Amygdala (tissue), 56 donors: ENCODE data around the gene CTXN1.
"Not testable (repeated sequence)": the region's sequence is repeated elsewhere in the genome, so short reads cannot be mapped to it uniquely, and the experiment has no call there.

ENCODE experiments used
- DNase-seq, 56 donors: peaks; one replicate each; lab custom pipeline; 2025; lab: John Stamatoyannopoulos, UW

CTXN1 gene

GRCh38 chr19:7927605-7928333 lies 1.8 kb upstream of the CTXN1 start:
- peak in 1 of 56 donors; percentile 12 for DNase-seq

- DNase-seq = no peak
Measured at GRCh38 chr19:7926727-7927604, 1.0 kb upstream of the CTXN1 start.

GRCh38 chr19:7925171-7925851 lies 624 bp downstream of the CTXN1 start:
- DNase-seq = peak in 25 of 56 donors; percentile 7 to 68 (median 30)

DNA sequence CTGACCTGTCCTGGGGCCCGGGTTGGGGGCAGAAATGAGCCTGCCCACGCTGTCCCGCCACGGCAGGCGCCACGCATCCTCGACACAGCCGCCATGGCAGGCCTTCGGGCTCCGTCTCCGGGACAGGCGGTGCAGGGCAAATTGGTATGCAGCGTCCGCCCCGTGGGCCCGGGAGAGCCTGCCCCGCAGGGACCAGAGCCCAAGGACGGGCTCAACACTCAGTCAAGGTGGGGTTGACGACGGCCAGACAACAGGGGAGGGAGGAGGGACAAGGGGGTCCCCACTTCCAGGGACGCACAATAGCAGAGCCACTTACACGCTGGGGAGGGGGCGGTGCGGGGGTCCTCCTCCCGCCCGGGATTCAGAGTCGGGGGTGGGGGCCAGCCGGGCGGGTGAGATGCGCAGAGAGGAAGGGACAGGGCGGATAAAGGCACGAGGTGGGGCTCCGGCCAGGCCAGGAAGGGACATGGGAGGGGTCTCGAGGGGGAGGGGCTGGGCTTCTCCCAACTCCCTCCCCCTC lies 1.2 kb downstream of the CTXN1 start:
- DNase-seq = no peak

DNA sequence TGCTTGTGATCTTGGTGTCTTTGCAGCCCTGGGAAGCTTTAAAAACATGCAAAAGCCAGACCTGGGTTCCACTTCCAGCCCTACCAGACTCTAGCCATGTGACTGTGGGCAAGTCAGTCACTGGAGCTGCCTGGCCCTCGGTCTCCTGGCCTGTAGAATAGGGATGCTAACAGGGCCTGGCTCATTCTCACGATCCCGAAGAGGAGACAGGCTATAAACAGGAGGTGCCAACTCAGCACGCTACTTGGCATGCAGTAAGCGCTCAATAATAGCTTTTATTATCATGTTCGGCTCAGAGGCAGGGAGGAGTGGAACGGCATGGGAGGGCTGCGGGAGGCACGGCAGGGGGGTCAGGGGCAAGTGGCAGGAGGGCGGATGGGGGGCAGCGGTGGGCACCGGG lies 1.7 kb downstream of the CTXN1 start:
- DNase-seq = peak in 3 of 56 donors; percentile 34 to 53 (median 53)

- peak in 20 of 56 donors; percentile 5 to 67 (median 42) for DNase-seq
Measured at GRCh38 chr19:7923295-7924191, 2.4 kb downstream of the CTXN1 start.

DNA sequence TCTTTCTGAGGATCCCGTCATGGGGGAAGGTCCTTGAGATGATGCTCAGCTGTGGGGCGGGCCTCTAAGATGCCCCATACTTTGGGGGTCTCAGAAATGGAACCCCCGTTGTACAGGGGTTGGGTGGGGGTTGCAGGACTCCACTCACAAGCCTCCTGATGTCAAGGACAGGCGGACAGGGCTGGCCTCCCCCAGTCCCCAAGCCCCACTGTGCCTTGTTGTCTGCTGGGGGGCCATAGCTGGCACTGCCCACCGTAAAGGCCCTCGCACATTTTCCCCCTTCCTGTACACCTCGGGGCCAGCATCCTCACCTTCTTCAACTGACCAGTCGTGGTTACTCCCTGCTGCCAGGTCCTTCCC lies 3.1 kb downstream of the CTXN1 start:
- no peak for DNase-seq

DNA sequence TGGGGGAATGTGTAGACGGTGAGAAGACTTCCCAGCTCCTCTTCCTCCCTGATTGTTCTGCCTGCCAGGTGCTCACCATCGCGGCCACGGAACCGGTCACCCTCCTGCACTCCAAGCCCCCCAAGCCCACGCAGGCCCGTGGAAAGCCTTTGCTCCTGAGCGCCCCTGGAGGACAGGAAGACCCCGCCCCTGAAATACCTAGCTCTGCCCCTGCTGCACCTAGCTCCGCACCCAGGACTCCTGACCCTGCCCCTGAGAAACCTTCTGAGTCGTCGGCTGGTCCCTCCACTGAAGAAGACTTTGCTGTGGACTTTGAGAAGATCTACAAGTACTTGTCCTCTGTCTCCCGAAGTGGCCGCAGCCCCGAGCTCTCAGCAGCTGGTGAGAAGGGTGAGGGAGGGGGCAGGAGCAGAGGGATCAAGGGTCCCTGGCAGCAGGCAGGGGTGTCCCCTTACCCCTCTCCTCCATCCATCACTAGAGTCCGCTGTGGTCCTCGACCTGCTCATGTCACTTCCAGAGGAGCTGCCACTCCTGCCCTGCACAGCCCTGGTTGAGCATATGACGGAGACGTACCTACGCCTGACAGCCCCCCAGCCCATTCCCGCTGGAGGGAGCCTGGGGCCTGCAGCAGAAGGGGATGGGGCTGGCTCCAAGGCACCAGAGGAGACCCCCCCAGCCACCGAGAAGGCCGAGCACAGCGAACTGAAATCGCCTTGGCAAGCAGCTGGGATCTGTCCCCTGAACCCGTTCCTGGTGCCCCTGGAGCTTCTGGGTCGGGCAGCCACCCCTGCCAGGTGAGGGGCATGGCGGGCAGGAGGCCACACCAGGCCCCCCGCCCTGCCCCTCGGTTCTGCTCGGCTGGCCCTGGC lies 3.7 kb downstream of the CTXN1 start:
- DNase-seq = no peak

GRCh38 chr19:7921302-7921966 lies 4.5 kb downstream of the CTXN1 start:
- DNase-seq = peak in 1 of 56 donors; percentile 60

GRCh38 chr19:7920519-7921301 lies 5.2 kb downstream of the CTXN1 start:
- peak; percentile 86 to 100 (median 97) for DNase-seq

DNA sequence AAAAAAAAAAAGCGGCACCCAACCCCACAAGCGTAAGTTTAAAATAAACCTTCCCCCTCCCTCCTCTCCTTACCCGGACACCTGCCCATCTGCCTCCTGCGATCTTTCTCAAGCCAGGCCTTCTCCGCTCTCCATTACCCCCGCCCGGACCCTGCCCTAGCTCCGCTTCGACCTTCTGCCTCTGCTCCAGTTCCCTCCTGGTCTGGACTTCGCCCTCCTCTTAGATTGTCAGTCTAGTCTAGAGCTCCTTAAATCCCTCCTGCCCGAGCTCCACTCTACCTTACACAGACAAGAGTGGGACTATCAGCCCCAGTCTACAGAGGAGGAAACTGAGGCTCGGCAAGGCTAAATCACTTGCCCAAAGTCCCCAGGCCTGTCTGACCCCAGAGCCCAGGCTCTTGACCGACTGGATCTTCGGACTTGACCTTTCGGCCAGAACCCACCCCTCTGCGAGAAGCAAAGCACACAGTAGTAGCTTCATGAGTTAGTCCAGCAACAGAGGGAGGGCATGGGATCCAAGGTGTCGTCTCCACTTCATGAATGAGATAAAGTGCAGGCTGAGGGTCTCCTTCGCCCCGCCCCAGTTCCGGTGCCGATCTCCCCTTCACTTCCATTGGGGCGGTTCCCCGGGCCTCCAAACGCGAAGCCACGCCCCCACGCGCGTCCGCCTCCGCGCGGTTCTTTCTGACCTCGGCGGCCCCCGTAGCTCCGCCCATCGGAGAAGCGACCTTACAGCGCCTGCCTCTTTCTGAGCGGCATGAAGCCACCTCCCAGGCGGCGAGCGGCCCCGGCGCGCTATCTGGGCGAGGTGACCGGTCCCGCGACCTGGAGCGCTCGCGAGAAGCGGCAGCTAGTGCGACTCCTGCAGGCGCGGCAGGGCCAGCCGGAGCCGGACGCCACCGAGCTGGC lies 6.1 kb downstream of the CTXN1 start, which contains the start of gene SNAPC2:
Gene SNAPC2 (plus strand): TSS at position 729 of the 909 bp plus-strand sequence. CDS start 29 bp downstream, at position 758.
- peak; percentile 62 to 98 (median 90) for DNase-seq

- peak in 1 of 56 donors; percentile 21 for DNase-seq
Measured at GRCh38 chr19:7918615-7919421, 7.1 kb downstream of the CTXN1 start.

DNA sequence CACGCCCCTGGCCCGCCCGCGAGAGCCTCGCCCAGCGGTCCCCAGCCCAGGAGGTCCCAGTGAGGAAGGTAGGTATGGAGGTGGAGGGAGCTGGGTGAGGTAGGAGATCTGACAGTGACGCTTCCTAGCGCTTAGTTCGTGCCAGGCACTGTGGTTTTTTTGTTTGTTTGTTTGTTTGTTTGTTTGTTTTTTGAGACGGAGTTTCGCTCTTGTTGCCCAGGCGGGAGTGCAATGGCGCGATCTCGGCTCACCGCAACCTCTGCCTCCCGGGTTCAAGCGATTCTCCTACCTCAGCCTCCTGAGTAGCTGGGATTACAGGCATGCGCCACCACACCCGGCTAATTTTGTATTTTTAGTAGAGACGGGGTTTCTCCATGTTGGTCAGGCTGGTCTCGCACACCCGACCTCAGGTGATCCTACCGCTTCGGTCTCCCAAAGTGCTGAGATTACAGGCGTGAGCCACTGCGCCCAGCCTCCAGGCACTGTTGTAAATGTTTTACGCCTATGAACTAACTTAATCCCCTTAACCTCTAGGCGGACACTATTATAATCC lies 7.8 kb downstream of the CTXN1 start:
- not testable (repeated sequence) for DNase-seq

DNA sequence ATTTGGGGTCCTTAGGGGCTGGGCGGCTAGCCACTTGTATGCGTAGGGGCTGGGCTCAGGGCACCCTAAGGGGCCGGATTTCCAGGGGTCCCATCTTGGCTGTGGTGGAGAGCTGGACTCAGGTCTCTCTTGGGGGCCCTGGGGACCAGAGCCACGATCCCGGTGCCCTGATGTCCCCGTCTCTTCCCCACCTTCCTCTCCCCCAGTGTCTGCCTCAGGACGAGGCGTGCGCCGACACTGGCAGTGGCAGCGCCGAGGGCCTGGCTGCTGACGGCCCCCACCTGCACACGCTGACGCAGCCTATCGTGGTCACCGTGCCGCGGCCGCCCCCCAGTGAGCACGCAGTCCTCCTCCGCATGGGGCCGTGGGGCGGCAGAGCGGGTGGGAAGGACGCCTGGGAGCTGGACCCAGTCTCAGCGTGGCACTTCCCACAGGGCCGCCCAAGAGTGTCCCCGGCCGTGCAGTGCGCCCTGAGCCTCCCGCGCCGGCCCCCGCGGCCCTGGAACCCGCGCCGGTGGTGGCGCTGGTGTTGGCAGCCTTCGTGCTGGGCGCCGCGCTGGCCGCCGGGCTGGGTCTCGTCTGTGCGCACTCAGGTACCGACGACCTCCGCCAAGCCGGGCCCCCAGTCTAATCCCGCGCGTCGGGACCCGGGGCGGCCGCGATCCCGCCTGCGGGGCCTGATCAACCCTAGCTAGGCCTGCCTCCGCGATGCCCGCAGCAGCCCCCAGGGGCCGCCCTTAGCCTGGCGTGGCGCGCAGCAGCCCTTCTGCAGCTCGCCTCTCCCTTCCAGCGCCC lies 8.5 kb downstream of the CTXN1 start:
- DNase-seq = peak in 21 of 56 donors; percentile 6 to 59 (median 25)
